HepG2 (cell line): ENCODE results near the gene SRCIN1. TPM values are rescaled to one million over a fixed set of nuclear protein-coding genes. Genes with fewer than 3 reads are reported as not detected.
A peak's percentile ranks its signal among the peaks of the same experiment; 100 is the strongest.

ENCODE experiments used
- AGO2 ChIP-seq: fragments of 200-400 bp; formaldehyde crosslinking; optimal IDR thresholded peaks from 2 replicates; pipeline ENCODE3; 2017; ENCODE audit warnings: mild to moderate bottlenecking, low read depth, low read length, moderate library complexity
- ELK4 ChIP-seq: sonication (generic); formaldehyde crosslinking; IDR thresholded peaks from 2 replicates; pipeline ENCODE4 v1.9.0; 2021; ENCODE audit warnings: missing genetic modification reagents, borderline replicate concordance
- EP300 ChIP-seq, 3 experiments: sonication (generic) in 1 of 3; formaldehyde crosslinking in 1 of 3; IDR thresholded peaks; 2 replicates each; pipeline versions ENCODE4 v1.5.1 to v1.6.1; 2011 to 2020; ENCODE audit warnings: low read depth in 2 of 3, low read length in 2 of 3, borderline replicate concordance in 1 of 3, improper control_type of control experiment in 1 of 3, mild to moderate bottlenecking in 1 of 3, missing genetic modification reagents in 1 of 3, moderate library complexity in 1 of 3
- FUBP1 ChIP-seq: sonication (generic); formaldehyde crosslinking; IDR thresholded peaks from 2 replicates; pipeline ENCODE4 v1.5.1; 2020; ENCODE audit warnings: missing genetic modification reagents, mild to moderate bottlenecking, borderline replicate concordance
- MXD4 ChIP-seq: IDR thresholded peaks from 2 replicates; pipeline ENCODE4 v1.6.1; 2016; ENCODE audit warnings: mild to moderate bottlenecking, missing biosample characterization, missing genetic modification reagents
- PATZ1 ChIP-seq: sonication (generic); formaldehyde crosslinking; IDR thresholded peaks from 2 replicates; pipeline ENCODE4 v1.4.0; 2020; ENCODE audit warnings: missing genetic modification reagents
- RAD51 ChIP-seq: fragments of 450-650 bp; IDR thresholded peaks from 2 replicates; pipeline ENCODE4 v1.6.1; 2016; ENCODE audit warnings: borderline replicate concordance
- SNAPC4 ChIP-seq: sonication (generic); formaldehyde crosslinking; IDR thresholded peaks from 2 replicates; pipeline ENCODE4 v1.4.0; 2020; ENCODE audit warnings: mild to moderate bottlenecking, missing genetic modification reagents
- SP140L ChIP-seq: sonication (generic); formaldehyde crosslinking; IDR thresholded peaks from 2 replicates; pipeline ENCODE4 v1.4.0; 2020; ENCODE audit warnings: missing genetic modification reagents, borderline replicate concordance
- STAT5B ChIP-seq: sonication (generic); formaldehyde crosslinking; IDR thresholded peaks from 2 replicates; pipeline ENCODE4 v1.4.0; 2020; ENCODE audit warnings: missing genetic modification reagents
- TBX3 ChIP-seq: fragments of 450-650 bp; IDR thresholded peaks from 2 replicates; pipeline ENCODE4 v1.6.1; 2017; ENCODE audit warnings: antibody characterized with exemption, mild to moderate bottlenecking, inconsistent platforms, borderline replicate concordance
- ZNF3 ChIP-seq: IDR thresholded peaks from 2 replicates; pipeline ENCODE4 v1.7.0; 2017; ENCODE audit warnings: inconsistent platforms
- ZNF589 ChIP-seq: sonication (generic); formaldehyde crosslinking; conservative IDR thresholded peaks from 2 replicates; pipeline ENCODE4 v1.8.0; 2022; ENCODE audit warnings: mild to moderate bottlenecking, moderate library complexity, missing genetic modification reagents
- ZNF710 ChIP-seq: sonication (generic); formaldehyde crosslinking; IDR thresholded peaks from 2 replicates; pipeline ENCODE4 v1.5.0; 2020; ENCODE audit warnings: mild to moderate bottlenecking, missing genetic modification reagents, borderline replicate concordance
- ZNF841 ChIP-seq: sonication (generic); formaldehyde crosslinking; IDR thresholded peaks from 2 replicates; pipeline ENCODE4 v1.8.1; 2023; ENCODE audit warnings: missing genetic modification reagents, borderline replicate concordance
- polyA plus RNA-seq, 8 experiments: library from polyadenylated mRNA; depleted of rRNA in 3 of 8; stranded (reverse) in 7 of 8; unstranded in 1 of 8; fragments of >200 nt; fragmentation: Illumina TruSeq in 4 of 8; extraction: Trizol in 4 of 8; gene quantifications; 2 replicates each; pipeline versions ENCODE4 v1.2.1 to v1.2.3, GENCODE V29; 2011 to 2016; ENCODE audit warnings: low read depth in 4 of 8, missing spikeins in 1 of 8, mixed read lengths in 1 of 8; ENCODE audit not compliant: insufficient read depth in 1 of 8
- total RNA-seq, 5 experiments: library from RNA; depleted of rRNA; stranded (reverse); fragments of >200 nt; fragmentation: Illumina TruSeq; extraction: Trizol; gene quantifications; 2 replicates each; pipeline ENCODE4 v1.2.3, GENCODE V29; 2016; ENCODE audit warnings: low read depth in 1 of 5

Gene SRCIN1
- total and polyA plus RNA-seq, 2 of the 13 experiments (the other 11 are each of a cell fraction or from before 2014, with no cell fraction given), result 1.2 to 9.6 TPM

- peak; percentile 66; the same call in 1 of the 2 replicates for TF ChIP-seq ZNF710 (CRISPR knock-in tag)
- no peak for TF ChIP-seq ELK4 (CRISPR knock-in tag)
- no peak for TF ChIP-seq SNAPC4 (CRISPR knock-in tag)
- TF ChIP-seq ZNF589, result no peak
- TF ChIP-seq MXD4 (CRISPR knock-in tag), result 0 out of 2 replicates have a peak, but pooled peaks have one; percentile 42
- TF ChIP-seq STAT5B (CRISPR knock-in tag), result no peak
- no peak for TF ChIP-seq AGO2
- TF ChIP-seq EP300 (IDR thresholded peaks at IDR 0.05; ENCODE audit: low read depth in 2 of 2, low read length in 2 of 2), result no peak
- peak; percentile 1; the same call in 1 of the 2 replicates for TF ChIP-seq EP300 (CRISPR knock-in tag; IDR thresholded peaks at IDR 0.05; ENCODE audit: borderline replicate concordance)
- TF ChIP-seq ZNF3, result no peak
- peak; percentile 52; the same call in 1 of the 2 replicates for TF ChIP-seq TBX3
- no peak for TF ChIP-seq SP140L (CRISPR knock-in tag)
- no peak for TF ChIP-seq RAD51
- 0 out of 2 replicates have a peak, but pooled peaks have one; percentile 21 for TF ChIP-seq FUBP1 (CRISPR knock-in tag)
- no peak for TF ChIP-seq ZNF841 (CRISPR knock-in tag)
- peak; percentile 73 for TF ChIP-seq PATZ1 (CRISPR knock-in tag)
Observed at GRCh38 chr17:38601539-38602351, 4.0 kb downstream of the SRCIN1 start (continued).
